ENCODE measurements around the gene FMNL2. TPM values are rescaled to one million over a fixed set of nuclear protein-coding genes. Genes with fewer than 3 reads are reported as not detected.
A peak's percentile ranks its signal among the peaks of the same experiment; 100 is the strongest.

The FMNL2 gene
- total and polyA plus RNA-seq, 2 experiments from 2014 or later: 4.4 to 18.6 TPM

DNA sequence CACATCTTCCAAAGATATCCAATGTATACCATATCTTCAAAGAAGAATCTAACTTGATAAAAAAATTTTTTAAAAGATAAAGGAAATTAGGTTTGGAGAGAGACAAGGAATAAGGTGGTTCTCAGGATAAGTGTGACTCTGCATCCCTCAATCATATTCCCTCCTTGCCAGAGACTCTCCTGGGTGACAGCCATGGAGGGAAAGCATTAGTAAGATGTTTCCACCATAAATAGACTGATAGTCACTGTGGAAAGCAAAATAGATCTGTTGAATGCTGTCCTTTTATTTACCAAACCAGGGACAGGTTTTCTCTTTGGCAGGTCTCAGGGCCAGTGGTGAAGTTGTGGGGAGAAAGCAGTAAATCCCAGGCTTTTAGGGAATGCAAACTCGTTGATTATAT, 274.7 kb downstream of the FMNL2 start:
- H2AFZ ChIP-seq: no peak overlapping the region
- no peaks in the 10 kb centered on the region for H3K9me3 ChIP-seq (ENCODE audit: low read depth)
- H3K4me3 ChIP-seq: no peak overlapping the region
- TF ChIP-seq EZH2 (IDR thresholded peaks at IDR 0.05; ENCODE audit: insufficient read depth, poor library complexity, severe bottlenecking) (no peak), EZH2phosphoT487 (IDR thresholded peaks at IDR 0.05; ENCODE audit: insufficient read depth, low read depth) (no peak)
- in situ Hi-C loops (cut with MboI): no loop called here
- no peak for DNase-seq
- H3K27ac ChIP-seq: no peak overlapping the region
- H4K20me1 ChIP-seq (ENCODE audit: insufficient read depth): no peaks in the 10 kb centered on the region
- H3K36me3 ChIP-seq (ENCODE audit: low read depth): no peaks in the 10 kb centered on the region
- H3K4me1 ChIP-seq (ENCODE audit: insufficient read depth): peaks cover 34% of the 10 kb centered on the region
- WGBS, 2 experiments (ENCODE audit: low coverage in 1 of 2, low lambda C conversion rate in 2 of 2, missing lambda C conversion rate in 2 of 2): 13 to 22% methylated on average over 1 of the region's 1 CpG
- H3F3A ChIP-seq (ENCODE audit: insufficient read depth): 0 out of 2 replicates have a peak, but pooled peaks cover 6% of the 10 kb centered on the region
- no peak overlapping the region for H3K9ac ChIP-seq
- no peaks in the 10 kb centered on the region for H3K9me2 ChIP-seq (ENCODE audit: insufficient read depth)
- no peaks in the 10 kb centered on the region for H3K79me2 ChIP-seq (ENCODE audit: insufficient read depth)
- H3K27me3 ChIP-seq (replicated peaks; ENCODE audit: insufficient read depth): no peaks in the 10 kb centered on the region
- H3K4me2 ChIP-seq (ENCODE audit: unreplicated experiment): no peak overlapping the region

DNA sequence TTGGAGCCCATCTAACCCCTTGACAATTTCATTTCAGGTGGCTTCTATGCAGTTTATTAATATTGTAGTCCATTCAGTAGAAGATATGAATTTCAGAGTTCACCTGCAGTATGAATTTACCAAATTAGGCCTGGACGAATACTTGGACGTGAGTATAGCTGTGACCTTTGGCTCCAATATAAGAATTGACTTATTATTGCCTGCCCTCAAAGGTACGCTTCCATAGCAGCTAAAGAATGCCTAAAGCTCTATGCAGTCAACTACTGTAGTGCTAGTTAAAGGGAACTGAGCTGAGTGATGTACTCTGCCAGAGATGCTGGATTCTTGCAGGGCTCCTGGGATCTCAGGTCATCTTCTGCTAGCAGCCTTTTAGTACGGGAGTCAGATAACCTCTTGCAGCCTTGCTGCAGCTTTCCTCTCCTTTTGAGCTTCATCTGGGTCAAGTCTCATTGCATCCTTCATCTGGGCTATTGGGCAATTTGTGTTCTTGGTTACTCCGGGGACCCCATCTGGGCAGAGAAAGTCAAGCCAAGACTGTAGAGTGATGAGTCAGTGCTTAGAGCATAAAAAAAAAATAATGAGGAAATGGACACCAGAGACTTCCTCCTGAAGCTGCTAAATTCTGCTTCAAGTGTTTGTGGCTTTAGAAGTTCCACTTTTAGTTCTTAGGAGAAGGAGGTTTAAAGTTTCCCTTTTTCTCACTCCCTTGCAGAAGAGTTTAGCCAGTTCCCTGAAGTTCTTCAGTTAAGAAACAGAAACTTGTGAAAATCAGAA, 276.7 kb downstream of the FMNL2 start:
- H3K27me3 ChIP-seq (replicated peaks; ENCODE audit: insufficient read depth): no peaks in the 10 kb centered on the region
- no peaks in the 10 kb centered on the region for H3K36me3 ChIP-seq (ENCODE audit: low read depth)
- H3K9me2 ChIP-seq (ENCODE audit: insufficient read depth): no peaks in the 10 kb centered on the region
- H2AFZ ChIP-seq: no peak overlapping the region
- no peak overlapping the region for H3K4me2 ChIP-seq (ENCODE audit: unreplicated experiment)
- in situ Hi-C loops (cut with MboI): no loop called here
- no peak overlapping the region for H3K4me3 ChIP-seq
- TF ChIP-seq EZH2 (IDR thresholded peaks at IDR 0.05; ENCODE audit: insufficient read depth, poor library complexity, severe bottlenecking) (no peak), EZH2phosphoT487 (IDR thresholded peaks at IDR 0.05; ENCODE audit: insufficient read depth, low read depth) (no peak)
- H3K9me3 ChIP-seq (ENCODE audit: low read depth): no peaks in the 10 kb centered on the region
- H3K79me2 ChIP-seq (ENCODE audit: insufficient read depth): no peaks in the 10 kb centered on the region
- no peaks in the 10 kb centered on the region for H3F3A ChIP-seq (ENCODE audit: insufficient read depth)
- peak; percentile 79 for DNase-seq
- 57 to 60% methylated on average over 5 of the region's 5 CpGs for WGBS, 2 experiments (ENCODE audit: low coverage in 1 of 2, low lambda C conversion rate in 2 of 2, missing lambda C conversion rate in 2 of 2)
- H3K9ac ChIP-seq: no peak overlapping the region
- H3K27ac ChIP-seq: no peak overlapping the region
- H3K4me1 ChIP-seq (ENCODE audit: insufficient read depth): peaks cover 21% of the 10 kb centered on the region
- H4K20me1 ChIP-seq (ENCODE audit: insufficient read depth): no peaks in the 10 kb centered on the region

DNA sequence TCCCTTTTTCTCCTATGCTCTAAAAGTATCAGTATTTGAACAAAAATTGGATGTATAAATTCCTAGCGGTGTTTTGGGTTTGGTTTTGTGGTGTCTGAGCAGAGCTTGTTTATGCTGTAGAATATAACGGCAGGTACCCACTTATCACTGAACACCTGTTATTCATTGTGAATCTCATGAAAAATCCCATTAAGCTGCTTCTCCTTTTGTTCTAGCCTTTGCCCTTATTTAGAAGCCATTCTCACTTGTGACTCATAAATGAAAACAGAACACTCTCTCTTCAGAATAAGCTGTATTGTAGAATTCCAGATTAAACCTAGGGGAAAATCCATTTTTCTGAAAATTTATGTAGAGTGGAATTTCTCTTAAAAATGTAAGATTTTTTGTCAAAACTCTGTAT, 278.3 kb downstream of the FMNL2 start:
- peak; percentile 41 for DNase-seq
- peak overlapping the region; percentile 24 for H3K4me2 ChIP-seq (ENCODE audit: unreplicated experiment)

DNA sequence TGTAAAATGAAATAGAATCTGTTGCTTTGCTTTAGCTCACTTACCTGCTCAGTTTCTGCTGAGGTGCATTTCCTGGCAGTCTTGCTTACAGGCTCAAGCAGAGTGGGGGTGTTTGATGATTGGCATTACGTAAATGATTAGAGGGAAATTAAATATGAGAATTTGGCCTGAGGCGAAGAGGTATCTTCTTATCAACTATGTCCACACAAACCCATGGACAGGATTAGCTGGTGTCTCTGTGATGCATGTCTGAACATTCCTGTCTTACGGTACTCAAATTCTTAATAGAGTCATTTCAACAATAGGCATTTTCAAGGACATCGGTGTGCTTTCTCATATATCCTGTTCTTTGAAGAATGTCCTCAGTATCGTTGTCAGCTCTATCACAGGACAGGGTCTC, 280.2 kb downstream of the FMNL2 start:
- peaks cover 18% of the 10 kb centered on the region for H3K4me1 ChIP-seq (ENCODE audit: insufficient read depth)
- 88 to 90% methylated on average over 5 of the region's 5 CpGs for WGBS, 2 experiments (ENCODE audit: low coverage in 1 of 2, low lambda C conversion rate in 2 of 2, missing lambda C conversion rate in 2 of 2)
- no peaks in the 10 kb centered on the region for H3K27me3 ChIP-seq (replicated peaks; ENCODE audit: insufficient read depth)
- no peak overlapping the region for H2AFZ ChIP-seq
- TF ChIP-seq EZH2phosphoT487 (IDR thresholded peaks at IDR 0.05; ENCODE audit: insufficient read depth, low read depth): no peak
- TF ChIP-seq EZH2 (IDR thresholded peaks at IDR 0.05; ENCODE audit: insufficient read depth, poor library complexity, severe bottlenecking): no peak
- no peak overlapping the region for H3K9ac ChIP-seq
- H3K9me3 ChIP-seq (ENCODE audit: low read depth): no peaks in the 10 kb centered on the region
- no peak overlapping the region for H3K27ac ChIP-seq
- DNase-seq: no peak
- peaks cover 13% of the 10 kb centered on the region; the same call in 1 of the 2 replicates for H3K36me3 ChIP-seq (ENCODE audit: low read depth)
- no peak overlapping the region for H3K4me3 ChIP-seq
- in situ Hi-C loops (cut with MboI): no loop called here
- no peaks in the 10 kb centered on the region for H3F3A ChIP-seq (ENCODE audit: insufficient read depth)
- H3K4me2 ChIP-seq (ENCODE audit: unreplicated experiment): no peak overlapping the region
- H3K9me2 ChIP-seq (ENCODE audit: insufficient read depth): no peaks in the 10 kb centered on the region
- no peaks in the 10 kb centered on the region for H3K79me2 ChIP-seq (ENCODE audit: insufficient read depth)
- H4K20me1 ChIP-seq (ENCODE audit: insufficient read depth): no peaks in the 10 kb centered on the region

More for the DNA sequence above, 278.3 kb downstream of the FMNL2 start:
- WGBS, 2 experiments (ENCODE audit: low coverage in 1 of 2, low lambda C conversion rate in 2 of 2, missing lambda C conversion rate in 2 of 2): 69 to 79% methylated on average over 2 of the region's 2 CpGs
- in situ Hi-C loops (cut with MboI): no loop called here
- peaks cover 18% of the 10 kb centered on the region for H3K4me1 ChIP-seq (ENCODE audit: insufficient read depth)
- no peak overlapping the region for H3K27ac ChIP-seq
- H3K79me2 ChIP-seq (ENCODE audit: insufficient read depth): no peaks in the 10 kb centered on the region
- no peaks in the 10 kb centered on the region for H4K20me1 ChIP-seq (ENCODE audit: insufficient read depth)
- H3F3A ChIP-seq (ENCODE audit: insufficient read depth): no peaks in the 10 kb centered on the region
- H3K36me3 ChIP-seq (ENCODE audit: low read depth): peaks cover 7% of the 10 kb centered on the region; the same call in 1 of the 2 replicates
- no peak overlapping the region for H3K9ac ChIP-seq
- TF ChIP-seq EZH2 (IDR thresholded peaks at IDR 0.05; ENCODE audit: insufficient read depth, poor library complexity, severe bottlenecking) (no peak), EZH2phosphoT487 (IDR thresholded peaks at IDR 0.05; ENCODE audit: insufficient read depth, low read depth) (no peak)
- H3K9me2 ChIP-seq (ENCODE audit: insufficient read depth): no peaks in the 10 kb centered on the region
- H3K27me3 ChIP-seq (replicated peaks; ENCODE audit: insufficient read depth): no peaks in the 10 kb centered on the region
- no peak overlapping the region for H3K4me3 ChIP-seq
- no peak overlapping the region for H2AFZ ChIP-seq
- no peaks in the 10 kb centered on the region for H3K9me3 ChIP-seq (ENCODE audit: low read depth)
